ENCODE results near the gene TUBB.

TUBB gene

GRCh38 chr6:30696432-30696831 lies 23.7 kb upstream of the TUBB start:
- no peaks in the 10 kb centered on the region for H3K9me3 ChIP-seq (ENCODE audit: low read length)
- peaks cover 16% of the 10 kb centered on the region for H3K36me3 ChIP-seq (ENCODE audit: insufficient read depth, low read length)

GRCh38 chr6:30700340-30700739 lies 19.8 kb upstream of the TUBB start:
- Histone ChIP-seq H3K36me3 (ENCODE audit: insufficient read depth, low read length) (peaks cover 42% of the 10 kb centered on the region), H3K9me3 (ENCODE audit: low read length) (no peaks in the 10 kb centered on the region), H3K27me3 (ENCODE audit: insufficient read depth, low read length) (no peaks in the 10 kb centered on the region), H3K4me3 (ENCODE audit: low read length) (no peak overlapping the region), H3K4me1 (ENCODE audit: insufficient read depth, low read length) (no peaks in the 10 kb centered on the region), H2AFZ (ENCODE audit: low read depth, low read length) (no peak overlapping the region)

More at GRCh38 chr6:30696432-30696831, 23.7 kb upstream of the TUBB start:
- Histone ChIP-seq H3K4me1 (ENCODE audit: insufficient read depth, low read length) (peaks cover 3% of the 10 kb centered on the region), H2AFZ (ENCODE audit: low read depth, low read length) (no peak overlapping the region), H3K4me3 (ENCODE audit: low read length) (no peak overlapping the region), H3K27me3 (ENCODE audit: insufficient read depth, low read length) (no peaks in the 10 kb centered on the region)

- Histone ChIP-seq H3K36me3 (ENCODE audit: insufficient read depth, low read length) (peaks cover 59% of the 10 kb centered on the region), H3K4me3 (ENCODE audit: low read length) (no peak overlapping the region), H2AFZ (ENCODE audit: low read depth, low read length) (no peak overlapping the region), H3K27me3 (ENCODE audit: insufficient read depth, low read length) (no peaks in the 10 kb centered on the region), H3K4me1 (ENCODE audit: insufficient read depth, low read length) (no peaks in the 10 kb centered on the region), H3K9me3 (ENCODE audit: low read length) (no peaks in the 10 kb centered on the region)
Measured at GRCh38 chr6:30703011-30703410, 17.1 kb upstream of the TUBB start.

GRCh38 chr6:30703821-30704220 lies 16.3 kb upstream of the TUBB start:
- Histone ChIP-seq H3K4me1 (ENCODE audit: insufficient read depth, low read length) (no peaks in the 10 kb centered on the region), H3K36me3 (ENCODE audit: insufficient read depth, low read length) (peaks cover 64% of the 10 kb centered on the region), H3K4me3 (ENCODE audit: low read length) (no peak overlapping the region), H3K9me3 (ENCODE audit: low read length) (no peaks in the 10 kb centered on the region), H3K27me3 (ENCODE audit: insufficient read depth, low read length) (no peaks in the 10 kb centered on the region), H2AFZ (ENCODE audit: low read depth, low read length) (no peak overlapping the region)

- H3K4me3 ChIP-seq (ENCODE audit: low read length) = no peak overlapping the region
- peaks cover 62% of the 10 kb centered on the region for H3K36me3 ChIP-seq (ENCODE audit: insufficient read depth, low read length)
- H3K27me3 ChIP-seq (ENCODE audit: insufficient read depth, low read length) = no peaks in the 10 kb centered on the region
- H2AFZ ChIP-seq (ENCODE audit: low read depth, low read length) = no peak overlapping the region
- no peaks in the 10 kb centered on the region for H3K4me1 ChIP-seq (ENCODE audit: insufficient read depth, low read length)
- H3K9me3 ChIP-seq (ENCODE audit: low read length) = no peaks in the 10 kb centered on the region
Measured at GRCh38 chr6:30705620-30706019, 14.5 kb upstream of the TUBB start.

- H3K27me3 ChIP-seq (ENCODE audit: insufficient read depth, low read length) = no peaks in the 10 kb centered on the region
- H3K9me3 ChIP-seq (ENCODE audit: low read length) = no peaks in the 10 kb centered on the region
- H3K4me3 ChIP-seq (ENCODE audit: low read length) = no peak overlapping the region
- no peaks in the 10 kb centered on the region for H3K4me1 ChIP-seq (ENCODE audit: insufficient read depth, low read length)
- no peak overlapping the region for H2AFZ ChIP-seq (ENCODE audit: low read depth, low read length)
- peaks cover 71% of the 10 kb centered on the region for H3K36me3 ChIP-seq (ENCODE audit: insufficient read depth, low read length)
Measured at GRCh38 chr6:30707281-30707850, 12.8 kb upstream of the TUBB start.

- Histone ChIP-seq H3K27me3 (ENCODE audit: insufficient read depth, low read length) (no peaks in the 10 kb centered on the region), H2AFZ (ENCODE audit: low read depth, low read length) (no peak overlapping the region), H3K4me3 (ENCODE audit: low read length) (no peak overlapping the region), H3K36me3 (ENCODE audit: insufficient read depth, low read length) (peaks cover 73% of the 10 kb centered on the region), H3K9me3 (ENCODE audit: low read length) (no peaks in the 10 kb centered on the region), H3K4me1 (ENCODE audit: insufficient read depth, low read length) (no peaks in the 10 kb centered on the region)
Measured at GRCh38 chr6:30709101-30709868, 10.9 kb upstream of the TUBB start.

GRCh38 chr6:30711758-30712380 lies 8.3 kb upstream of the TUBB start:
- H3K36me3 ChIP-seq (ENCODE audit: insufficient read depth, low read length) = peaks cover 69% of the 10 kb centered on the region
- H2AFZ ChIP-seq (ENCODE audit: low read depth, low read length) = no peak overlapping the region
- H3K9me3 ChIP-seq (ENCODE audit: low read length) = no peaks in the 10 kb centered on the region
- H3K27me3 ChIP-seq (ENCODE audit: insufficient read depth, low read length) = no peaks in the 10 kb centered on the region
- no peak overlapping the region for H3K4me3 ChIP-seq (ENCODE audit: low read length)
- H3K4me1 ChIP-seq (ENCODE audit: insufficient read depth, low read length) = peaks cover 5% of the 10 kb centered on the region

- no peaks in the 10 kb centered on the region for H3K9me3 ChIP-seq (ENCODE audit: low read length)
- no peak overlapping the region for H3K4me3 ChIP-seq (ENCODE audit: low read length)
- H2AFZ ChIP-seq (ENCODE audit: low read depth, low read length) = no peak overlapping the region
- H3K36me3 ChIP-seq (ENCODE audit: insufficient read depth, low read length) = peaks cover 63% of the 10 kb centered on the region
- no peaks in the 10 kb centered on the region for H3K27me3 ChIP-seq (ENCODE audit: insufficient read depth, low read length)
- peaks cover 5% of the 10 kb centered on the region for H3K4me1 ChIP-seq (ENCODE audit: insufficient read depth, low read length)
Measured at GRCh38 chr6:30712441-30712945, 7.7 kb upstream of the TUBB start.

GRCh38 chr6:30714263-30714662 lies 5.9 kb upstream of the TUBB start:
- Histone ChIP-seq H2AFZ (ENCODE audit: low read depth, low read length) (no peak overlapping the region), H3K9me3 (ENCODE audit: low read length) (no peaks in the 10 kb centered on the region), H3K36me3 (ENCODE audit: insufficient read depth, low read length) (peaks cover 50% of the 10 kb centered on the region), H3K4me3 (ENCODE audit: low read length) (no peak overlapping the region), H3K27me3 (ENCODE audit: insufficient read depth, low read length) (no peaks in the 10 kb centered on the region), H3K4me1 (ENCODE audit: insufficient read depth, low read length) (peaks cover 10% of the 10 kb centered on the region)

- Histone ChIP-seq H2AFZ (ENCODE audit: low read depth, low read length) (peak overlapping the region; percentile 32), H3K27me3 (ENCODE audit: insufficient read depth, low read length) (no peaks in the 10 kb centered on the region), H3K4me1 (ENCODE audit: insufficient read depth, low read length) (peaks cover 10% of the 10 kb centered on the region), H3K36me3 (ENCODE audit: insufficient read depth, low read length) (peaks cover 37% of the 10 kb centered on the region), H3K9me3 (ENCODE audit: low read length) (no peaks in the 10 kb centered on the region), H3K4me3 (ENCODE audit: low read length) (peak overlapping the region; percentile 68)
Measured at GRCh38 chr6:30716879-30717128, 3.3 kb upstream of the TUBB start.

- H3K36me3 ChIP-seq (ENCODE audit: insufficient read depth, low read length) = peaks cover 36% of the 10 kb centered on the region
- H2AFZ ChIP-seq (ENCODE audit: low read depth, low read length) = peak within 1 kb of the TSS; percentile 32
- no peaks in the 10 kb centered on the region for H3K27me3 ChIP-seq (ENCODE audit: insufficient read depth, low read length)
- peaks cover 11% of the 10 kb centered on the region for H3K4me1 ChIP-seq (ENCODE audit: insufficient read depth, low read length)
- peak within 1 kb of the TSS; percentile 68 for H3K4me3 ChIP-seq (ENCODE audit: low read length)
- no peaks in the 10 kb centered on the region for H3K9me3 ChIP-seq (ENCODE audit: low read length)
Measured at GRCh38 chr6:30717129-30717844, 2.9 kb upstream of the TUBB start, which contains the start of gene MDC1. MDC1 (minus strand) TSS chr6:30717281; CDS start chr6:30715175, 2,106 bp downstream.
